Measurements from ENCODE around the gene NDUFB10. TPM values are rescaled to one million over a fixed set of nuclear protein-coding genes. Genes with fewer than 3 reads are reported as not detected.
A peak's percentile ranks its signal among the peaks of the same experiment; 100 is the strongest.

NDUFB10 gene
- total and polyA plus RNA-seq, 2 donors (not counting 1 experiment from before 2014, with no cell fraction given), result 123 to 149 TPM

GRCh38 chr16:1984347-1985225, 25.2 kb downstream of the NDUFB10 start:
- DNase-seq (ENCODE audit: low read depth in 2 of 2), result peak in 1 of 2 donors; percentile 42
- H3K79me2 ChIP-seq (ENCODE audit: control insufficient read depth, insufficient read depth, low read length), result peaks cover 11% of the 10 kb centered on the region
- peaks cover 24% of the 10 kb centered on the region for H3K27me3 ChIP-seq (ENCODE audit: control insufficient read depth, insufficient read depth, low read length)
- peak overlapping the region; percentile 29 for H2AFZ ChIP-seq (ENCODE audit: low read length)
- peaks cover 14% of the 10 kb centered on the region for H3K36me3 ChIP-seq (ENCODE audit: control insufficient read depth, insufficient read depth, low read length)
- no peaks in the 10 kb centered on the region for H3K9me3 ChIP-seq (ENCODE audit: control insufficient read depth, insufficient read depth, low read depth, low read length)
- no peaks in the 10 kb centered on the region for H4K20me1 ChIP-seq (ENCODE audit: control insufficient read depth, extremely low read depth, insufficient read depth, low read length)
- TF ChIP-seq CTCF (conservative IDR thresholded peaks at IDR 0.05 in 1 of 2, IDR thresholded peaks at IDR 0.05 in 1 of 2; ENCODE audit: low read depth in 1 of 2, low read length in 2 of 2), result no peak
- no peak for TF ChIP-seq EZH2 (IDR thresholded peaks at IDR 0.05; ENCODE audit: low read length, missing control alignments)
- H3K9ac ChIP-seq (ENCODE audit: insufficient read depth, low read length), result peak overlapping the region; percentile 83
- peak overlapping the region; percentile 73 to 84 (median 77) for H3K4me3 ChIP-seq (replicated peaks in 1 of 4; ENCODE audit: control extremely low read depth in 1 of 4, insufficient read depth in 1 of 4, low read depth in 3 of 4, low read length in 4 of 4)
- H3K4me1 ChIP-seq (ENCODE audit: control insufficient read depth, extremely low read depth, insufficient read depth, low read length), result peaks cover 9% of the 10 kb centered on the region
- peak overlapping the region; percentile 100 for H3K4me2 ChIP-seq (ENCODE audit: extremely low read depth, insufficient read depth, low read length)
- peak overlapping the region; percentile 28 for H3K27ac ChIP-seq (ENCODE audit: insufficient read depth, low read length)

- TF ChIP-seq CTCF (conservative IDR thresholded peaks at IDR 0.05 in 1 of 2, IDR thresholded peaks at IDR 0.05 in 1 of 2; ENCODE audit: low read depth in 1 of 2, low read length in 2 of 2) (no peak), EZH2 (IDR thresholded peaks at IDR 0.05; ENCODE audit: low read length, missing control alignments) (no peak)
- peaks cover 14% of the 10 kb centered on the region for H3K36me3 ChIP-seq (ENCODE audit: control insufficient read depth, insufficient read depth, low read length)
- no peaks in the 10 kb centered on the region for H3K9me3 ChIP-seq (ENCODE audit: control insufficient read depth, insufficient read depth, low read depth, low read length)
- H3K79me2 ChIP-seq (ENCODE audit: control insufficient read depth, insufficient read depth, low read length), result peaks cover 11% of the 10 kb centered on the region
- H3K27ac ChIP-seq (ENCODE audit: insufficient read depth, low read length), result no peak overlapping the region
- H3K4me3 ChIP-seq (replicated peaks in 1 of 4; ENCODE audit: control extremely low read depth in 1 of 4, insufficient read depth in 1 of 4, low read depth in 3 of 4, low read length in 4 of 4), result peak overlapping the region in 3 of 4 experiments; percentile 73 to 80 (median 74)
- no peak overlapping the region for H2AFZ ChIP-seq (ENCODE audit: low read length)
- no peak overlapping the region for H3K9ac ChIP-seq (ENCODE audit: insufficient read depth, low read length)
- H3K27me3 ChIP-seq (ENCODE audit: control insufficient read depth, insufficient read depth, low read length), result peaks cover 21% of the 10 kb centered on the region
- H3K4me1 ChIP-seq (ENCODE audit: control insufficient read depth, extremely low read depth, insufficient read depth, low read length), result peaks cover 11% of the 10 kb centered on the region
- DNase-seq (ENCODE audit: low read depth in 2 of 2), result no peak
- peak overlapping the region; percentile 100 for H3K4me2 ChIP-seq (ENCODE audit: extremely low read depth, insufficient read depth, low read length)
- H4K20me1 ChIP-seq (ENCODE audit: control insufficient read depth, extremely low read depth, insufficient read depth, low read length), result no peaks in the 10 kb centered on the region
Measured at GRCh38 chr16:1985466-1986150, 26.3 kb downstream of the NDUFB10 start.

GRCh38 chr16:1987198-1987597, 27.9 kb downstream of the NDUFB10 start:
- H3K9me3 ChIP-seq (ENCODE audit: control insufficient read depth, insufficient read depth, low read depth, low read length), result no peaks in the 10 kb centered on the region
- peaks cover 11% of the 10 kb centered on the region for H3K79me2 ChIP-seq (ENCODE audit: control insufficient read depth, insufficient read depth, low read length)
- no peak overlapping the region for H3K4me2 ChIP-seq (ENCODE audit: extremely low read depth, insufficient read depth, low read length)
- H3K27ac ChIP-seq (ENCODE audit: insufficient read depth, low read length), result no peak overlapping the region
- peaks cover 14% of the 10 kb centered on the region for H3K36me3 ChIP-seq (ENCODE audit: control insufficient read depth, insufficient read depth, low read length)
- H3K4me1 ChIP-seq (ENCODE audit: control insufficient read depth, extremely low read depth, insufficient read depth, low read length), result peaks cover 14% of the 10 kb centered on the region
- TF ChIP-seq CTCF (conservative IDR thresholded peaks at IDR 0.05 in 1 of 2, IDR thresholded peaks at IDR 0.05 in 1 of 2; ENCODE audit: low read depth in 1 of 2, low read length in 2 of 2) (no peak), EZH2 (IDR thresholded peaks at IDR 0.05; ENCODE audit: low read length, missing control alignments) (no peak)
- no peak overlapping the region for H3K9ac ChIP-seq (ENCODE audit: insufficient read depth, low read length)
- no peaks in the 10 kb centered on the region for H4K20me1 ChIP-seq (ENCODE audit: control insufficient read depth, extremely low read depth, insufficient read depth, low read length)
- H3K4me3 ChIP-seq (replicated peaks in 1 of 4; ENCODE audit: control extremely low read depth in 1 of 4, insufficient read depth in 1 of 4, low read depth in 3 of 4, low read length in 4 of 4), result no peak overlapping the region
- no peak overlapping the region for H2AFZ ChIP-seq (ENCODE audit: low read length)
- DNase-seq (ENCODE audit: low read depth in 2 of 2), result no peak
- peaks cover 21% of the 10 kb centered on the region for H3K27me3 ChIP-seq (ENCODE audit: control insufficient read depth, insufficient read depth, low read length)
